Esophagus muscularis mucosa (tissue), 4 donors: Measurements from ENCODE around the gene SPEG.

ENCODE experiments used
- EP300 ChIP-seq: sonication (generic); formaldehyde crosslinking; IDR thresholded peaks from one replicate; pipeline ENCODE4 v1.6.1; 2017; ENCODE audit warnings: antibody characterized with exemption
- POLR2A ChIP-seq: fragments of 450-650 bp; IDR thresholded peaks from one replicate; pipeline ENCODE4 v1.6.1; 2017; ENCODE audit warnings: antibody characterized with exemption, moderate library complexity, mild to moderate bottlenecking, low read depth
- POLR2AphosphoS5 ChIP-seq, 2 donors: sonication (generic); formaldehyde crosslinking; IDR thresholded peaks; one replicate each; pipeline ENCODE4 v1.6.1; 2017; ENCODE audit warnings: antibody characterized with exemption in 2 of 2
- TF ChIP-seq, protein P1 (sequence below), 3 experiments: fragments of 200-600 bp in 2 of 3; fragments of 450-650 bp in 1 of 3; sonication (generic) in 2 of 3; IDR thresholded peaks; one replicate each; pipeline ENCODE4 v1.5.1; 2017 to 2019; ENCODE audit warnings: antibody characterized with exemption in 3 of 3, mild to moderate bottlenecking in 2 of 3, moderate library complexity in 1 of 3

DNA sequence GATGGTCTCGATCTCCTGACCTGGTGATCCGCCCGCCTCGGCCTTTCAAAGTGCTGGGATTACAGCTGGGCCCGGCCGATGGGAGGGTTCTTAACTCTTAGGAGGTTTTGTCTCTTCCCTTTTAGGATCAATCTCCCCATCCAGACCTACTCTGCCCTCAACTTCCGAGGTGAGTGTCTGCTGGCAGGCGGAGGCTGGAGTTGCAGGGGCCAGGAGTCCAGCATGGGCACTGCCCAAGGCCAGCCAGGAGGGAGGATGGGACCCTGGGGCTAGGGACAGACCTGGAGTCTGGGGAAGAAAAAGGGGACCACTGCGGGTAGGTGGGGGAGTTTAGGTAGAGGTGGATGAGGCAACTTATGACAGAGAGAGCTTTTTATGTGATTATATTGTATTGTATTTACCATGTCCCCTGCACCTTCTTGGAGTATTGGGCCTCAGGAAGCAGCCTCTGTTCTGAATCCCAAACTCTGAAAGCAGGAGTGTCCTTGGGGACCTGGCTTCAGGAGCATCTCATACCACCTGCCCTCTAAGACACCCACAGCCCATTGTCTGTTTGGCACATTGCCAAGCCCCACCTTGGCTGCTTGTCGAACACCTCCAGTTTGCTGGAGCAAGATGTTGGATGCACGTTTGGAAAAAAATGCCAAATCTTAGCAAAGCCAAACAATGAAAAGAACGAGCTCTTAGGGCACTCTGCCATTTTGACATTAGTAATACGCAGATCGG, 10.8 kb upstream of the SPEG start:
- TF ChIP-seq POLR2AphosphoS5 (IDR thresholded peaks at IDR 0.05): peak; percentile 79 to 93
- TF ChIP-seq, protein P1, sequence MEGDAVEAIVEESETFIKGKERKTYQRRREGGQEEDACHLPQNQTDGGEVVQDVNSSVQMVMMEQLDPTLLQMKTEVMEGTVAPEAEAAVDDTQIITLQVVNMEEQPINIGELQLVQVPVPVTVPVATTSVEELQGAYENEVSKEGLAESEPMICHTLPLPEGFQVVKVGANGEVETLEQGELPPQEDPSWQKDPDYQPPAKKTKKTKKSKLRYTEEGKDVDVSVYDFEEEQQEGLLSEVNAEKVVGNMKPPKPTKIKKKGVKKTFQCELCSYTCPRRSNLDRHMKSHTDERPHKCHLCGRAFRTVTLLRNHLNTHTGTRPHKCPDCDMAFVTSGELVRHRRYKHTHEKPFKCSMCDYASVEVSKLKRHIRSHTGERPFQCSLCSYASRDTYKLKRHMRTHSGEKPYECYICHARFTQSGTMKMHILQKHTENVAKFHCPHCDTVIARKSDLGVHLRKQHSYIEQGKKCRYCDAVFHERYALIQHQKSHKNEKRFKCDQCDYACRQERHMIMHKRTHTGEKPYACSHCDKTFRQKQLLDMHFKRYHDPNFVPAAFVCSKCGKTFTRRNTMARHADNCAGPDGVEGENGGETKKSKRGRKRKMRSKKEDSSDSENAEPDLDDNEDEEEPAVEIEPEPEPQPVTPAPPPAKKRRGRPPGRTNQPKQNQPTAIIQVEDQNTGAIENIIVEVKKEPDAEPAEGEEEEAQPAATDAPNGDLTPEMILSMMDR (IDR thresholded peaks at IDR 0.05): no peak
- TF ChIP-seq POLR2A: no peak
- no peak for TF ChIP-seq EP300
